Measurements from ENCODE around the gene ARID1B.

Gene ARID1B

GRCh38 chr6:157159348-157159747, 382.2 kb downstream of the ARID1B start:
- peak; percentile 49 for DNase-seq (ENCODE audit: low spot score)

- no peak for DNase-seq (ENCODE audit: low spot score)
Measured at GRCh38 chr6:157161912-157162311, 384.7 kb downstream of the ARID1B start.

- no peak for DNase-seq (ENCODE audit: low spot score)
Measured at GRCh38 chr6:157162766-157163433, 385.7 kb downstream of the ARID1B start.

DNA sequence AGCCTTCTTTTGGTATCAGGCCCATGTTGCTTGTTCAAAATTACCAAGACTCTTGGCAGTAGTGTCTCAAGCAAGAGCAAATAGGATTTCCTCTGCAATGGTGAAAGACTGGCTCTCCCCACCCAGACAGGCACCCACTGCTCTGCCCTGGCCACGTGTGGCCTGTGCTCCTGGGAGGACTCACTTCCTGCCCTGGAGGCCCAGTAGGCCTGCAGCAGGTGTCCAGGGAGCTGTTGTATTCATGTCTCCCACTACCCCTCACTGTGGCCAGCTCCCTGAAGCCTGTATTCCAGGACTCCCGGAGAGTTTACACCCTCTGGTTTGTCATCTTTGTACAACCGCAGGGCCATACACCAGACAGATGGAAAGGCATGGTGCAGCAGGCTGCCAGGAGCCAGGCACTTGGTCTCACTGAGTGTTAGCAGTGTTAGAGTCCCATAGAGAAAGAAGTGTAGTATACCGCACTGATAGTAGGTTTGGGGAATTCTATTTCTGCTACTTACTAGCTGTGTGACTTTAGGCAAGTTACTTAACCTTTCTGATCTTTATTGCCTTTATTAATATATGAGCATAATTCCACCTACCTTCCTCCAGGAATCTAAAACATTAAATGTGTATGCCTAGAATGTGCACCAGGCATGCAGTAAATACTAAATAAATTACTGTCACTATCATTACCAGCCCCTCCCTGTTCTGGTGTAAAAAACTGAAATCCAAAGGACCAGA, 386.4 kb downstream of the ARID1B start:
- DNase-seq (ENCODE audit: low spot score), result no peak

DNA sequence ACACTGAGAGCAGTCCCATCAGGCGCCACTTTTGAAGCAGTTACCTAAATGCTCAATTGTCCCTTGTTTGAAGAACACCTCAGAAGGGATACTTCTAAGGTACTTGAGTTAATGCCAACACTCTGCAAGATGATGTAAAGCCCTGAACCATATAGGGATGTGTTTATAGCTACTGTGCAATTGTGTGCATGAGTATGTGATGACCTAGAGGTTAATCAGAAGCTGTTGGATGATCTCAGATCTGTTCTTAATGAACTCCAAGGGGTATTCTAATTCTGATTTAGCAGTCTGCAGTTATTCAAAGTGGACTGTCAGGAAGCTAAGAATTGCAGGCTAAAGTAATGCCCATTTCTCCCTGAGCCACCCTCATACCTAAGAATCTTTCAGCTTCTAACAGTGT, 387.8 kb downstream of the ARID1B start:
- DNase-seq (ENCODE audit: low spot score), result no peak

DNA sequence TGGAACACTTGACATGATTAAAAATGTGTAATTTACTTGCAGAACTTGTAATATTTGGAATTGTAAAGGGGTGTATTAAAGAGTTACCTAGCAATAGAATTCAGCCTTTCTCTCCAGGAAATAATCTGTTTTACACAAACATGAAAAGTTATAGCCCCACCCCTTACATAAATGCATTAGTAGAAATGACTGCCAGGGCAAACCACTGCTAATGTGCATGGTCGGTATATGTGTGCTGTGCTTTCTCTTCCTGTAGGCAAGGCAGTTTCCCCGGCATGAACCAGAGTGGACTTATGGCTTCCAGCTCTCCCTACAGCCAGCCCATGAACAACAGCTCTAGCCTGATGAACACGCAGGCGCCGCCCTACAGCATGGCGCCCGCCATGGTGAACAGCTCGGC, 389.6 kb downstream of the ARID1B start:
- DNase-seq (ENCODE audit: low spot score), result no peak

DNA sequence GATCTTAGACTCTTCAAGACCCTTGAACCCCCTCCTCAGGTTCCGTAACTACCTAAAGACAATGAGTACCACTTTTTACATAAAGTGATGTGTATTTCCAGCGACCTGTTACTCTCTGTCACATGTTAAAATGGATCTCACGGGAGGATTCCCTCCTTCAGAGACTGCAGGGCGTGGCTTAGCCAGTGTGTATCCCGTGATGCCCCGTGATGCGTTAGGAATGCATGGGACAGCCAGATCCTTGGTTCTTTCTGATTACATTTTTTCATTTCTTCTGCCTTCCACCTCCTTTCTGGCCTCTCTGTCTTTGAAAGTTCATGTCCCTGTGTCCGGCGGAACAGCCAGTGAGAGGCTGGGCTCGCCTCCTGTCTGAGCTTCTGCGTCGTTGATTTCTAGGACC, 390.7 kb downstream of the ARID1B start:
- DNase-seq (ENCODE audit: low spot score), result no peak

- DNase-seq (ENCODE audit: low spot score), result no peak
Measured at GRCh38 chr6:157168471-157168870, 391.3 kb downstream of the ARID1B start.

DNA sequence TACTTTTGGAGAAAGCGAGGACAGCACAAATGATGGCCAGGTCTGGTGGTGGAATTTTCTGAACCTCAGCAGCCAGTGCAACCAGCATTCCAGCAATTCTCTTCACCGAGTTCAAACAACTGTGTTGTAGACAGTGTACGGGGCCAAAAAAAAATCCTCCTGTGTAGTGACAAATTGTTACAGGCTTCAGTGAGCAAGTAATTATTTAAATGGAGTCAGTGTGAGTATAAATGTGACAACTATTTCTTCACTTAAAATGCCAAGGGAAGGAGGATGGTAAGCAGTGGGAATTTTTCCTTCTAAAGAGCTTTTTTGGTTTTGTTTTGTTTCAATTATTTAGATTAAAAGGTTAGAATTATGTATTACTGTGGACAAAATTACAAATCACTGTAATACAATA, 392.0 kb downstream of the ARID1B start:
- no peak for DNase-seq (ENCODE audit: low spot score)

GRCh38 chr6:157169656-157170055, 392.5 kb downstream of the ARID1B start:
- peak; percentile 98 for DNase-seq (ENCODE audit: low spot score)

- no peak for DNase-seq (ENCODE audit: low spot score)
Measured at GRCh38 chr6:157170535-157170934, 393.4 kb downstream of the ARID1B start.

DNA sequence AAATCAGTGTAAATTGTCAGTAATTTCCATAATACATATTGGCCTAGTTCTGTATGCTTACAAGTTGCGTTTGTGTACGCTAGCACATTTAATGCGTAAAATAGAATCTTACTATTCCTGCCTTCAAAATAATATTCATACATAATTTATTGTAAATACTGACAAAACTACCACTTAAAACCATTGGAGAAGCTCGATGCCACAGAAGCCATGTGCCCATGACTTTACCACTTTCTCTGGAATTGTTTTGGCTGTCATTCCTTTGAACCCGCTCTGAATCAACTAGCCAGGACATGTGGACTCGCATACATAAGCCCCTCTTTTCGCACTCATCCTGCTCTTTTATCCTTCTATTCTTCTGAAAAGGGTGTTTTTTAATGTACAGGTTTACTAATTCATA, 394.6 kb downstream of the ARID1B start:
- DNase-seq (ENCODE audit: low spot score), result no peak

DNA sequence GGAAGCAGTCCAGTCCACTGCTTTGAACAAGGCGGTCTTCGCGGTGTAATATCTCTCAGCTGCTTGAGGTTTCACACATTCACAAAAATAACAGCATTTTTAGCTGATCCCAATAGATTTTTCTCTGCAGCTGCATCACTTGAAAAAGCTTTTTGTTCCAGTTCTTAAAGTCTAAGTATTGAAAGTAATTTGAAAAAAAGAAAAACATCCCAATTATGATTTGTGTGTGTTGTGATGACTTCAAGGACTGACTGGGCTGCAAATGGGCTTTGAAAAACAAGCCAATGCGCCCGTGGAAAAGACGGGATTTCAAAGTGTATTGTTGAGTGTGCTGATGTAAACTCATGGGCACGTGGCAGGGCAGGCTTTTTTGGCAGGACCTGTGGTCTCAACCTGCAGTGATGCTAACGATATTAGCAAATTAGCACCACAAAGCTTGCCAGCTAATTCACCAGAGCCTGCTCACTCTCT, 395.1 kb downstream of the ARID1B start:
- DNase-seq (ENCODE audit: low spot score), result peak; percentile 74

GRCh38 chr6:157172830-157173536, 395.8 kb downstream of the ARID1B start:
- no peak for DNase-seq (ENCODE audit: low spot score)

- DNase-seq (ENCODE audit: low spot score), result no peak
Measured at GRCh38 chr6:157173776-157174175, 396.6 kb downstream of the ARID1B start.

DNA sequence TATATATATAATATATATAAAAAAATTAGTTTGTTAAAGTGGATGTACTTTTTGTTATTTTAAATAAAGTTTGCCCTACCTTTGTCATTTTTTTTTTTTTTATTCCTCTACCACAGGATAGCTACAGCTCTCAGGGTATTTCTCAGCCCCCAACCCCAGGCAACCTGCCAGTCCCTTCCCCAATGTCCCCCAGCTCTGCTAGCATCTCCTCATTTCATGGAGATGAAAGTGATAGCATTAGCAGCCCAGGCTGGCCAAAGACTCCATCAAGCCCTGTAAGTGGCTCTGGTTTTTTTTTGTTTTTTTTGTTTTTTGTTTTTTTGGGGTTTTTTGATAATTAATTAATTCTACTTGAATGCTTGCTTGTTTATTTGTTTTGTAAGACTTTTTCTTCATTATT, 397.6 kb downstream of the ARID1B start:
- DNase-seq (ENCODE audit: low spot score), result no peak

DNA sequence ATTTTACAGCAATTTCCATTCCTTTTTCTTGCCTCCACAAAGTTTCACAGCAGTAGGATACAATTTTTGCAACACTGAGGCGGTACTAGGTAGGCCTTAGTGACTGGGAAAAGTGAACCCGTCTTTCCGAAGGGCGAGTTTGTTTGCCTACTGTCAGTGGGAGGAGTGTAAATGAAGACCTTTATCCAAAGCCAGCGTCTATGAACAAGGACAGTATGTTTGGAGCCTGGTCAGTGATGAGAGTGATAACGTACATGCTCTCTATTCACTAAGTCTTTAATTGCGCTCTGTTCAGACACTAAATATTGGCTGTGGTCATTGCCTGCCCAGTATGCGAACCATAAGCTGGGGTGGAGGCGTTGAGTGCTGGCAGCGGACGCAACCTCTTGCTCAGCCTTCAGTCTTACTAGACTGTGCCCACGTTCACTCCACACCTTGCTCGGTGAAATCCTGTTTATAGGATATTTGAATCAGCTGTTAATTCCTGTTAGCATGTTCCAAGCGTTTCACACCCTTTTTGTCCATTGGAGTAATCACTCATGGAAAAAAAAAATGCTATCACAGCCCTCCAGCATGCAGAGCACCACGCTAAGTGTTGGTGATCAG, 400.7 kb downstream of the ARID1B start:
- no peak for DNase-seq (ENCODE audit: low spot score)

- DNase-seq (ENCODE audit: low spot score), result no peak
Measured at GRCh38 chr6:157181649-157182048, 404.5 kb downstream of the ARID1B start.

DNA sequence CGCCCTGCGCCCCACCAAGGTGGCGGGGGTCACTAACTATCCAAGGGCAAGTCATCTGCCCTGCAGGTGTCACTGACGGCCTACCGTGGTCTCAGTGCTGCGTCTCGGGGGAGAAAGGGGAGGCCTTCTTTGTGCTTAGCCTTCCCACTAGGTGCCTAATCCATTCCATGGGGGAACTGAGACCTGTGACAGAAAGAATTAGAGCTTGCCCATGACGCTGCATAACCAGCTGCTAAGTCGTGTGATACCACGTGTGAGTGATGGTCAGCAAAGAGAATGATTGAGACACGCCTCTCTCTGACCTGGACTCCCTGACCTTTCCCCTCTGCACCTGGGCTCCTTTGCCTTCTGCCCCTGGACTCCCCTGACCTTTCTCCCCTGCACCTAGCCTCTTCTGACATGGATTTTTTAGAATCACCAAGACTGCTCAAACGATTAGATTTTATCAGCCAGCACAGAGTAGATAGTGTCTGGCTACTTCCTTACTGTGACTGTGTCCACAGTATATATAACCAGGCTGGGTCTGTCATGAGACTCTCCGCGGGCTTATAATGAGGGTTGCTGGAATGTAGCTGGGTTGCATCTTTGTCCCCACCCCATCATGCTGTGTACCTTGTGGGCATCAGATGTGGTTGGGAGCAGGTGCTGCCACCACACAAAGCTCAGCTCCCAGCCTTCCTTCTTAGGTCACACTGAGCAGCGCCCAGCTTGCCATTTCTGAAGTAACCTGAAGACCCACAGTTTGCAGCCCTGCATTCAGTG, 405.5 kb downstream of the ARID1B start:
- DNase-seq (ENCODE audit: low spot score), result no peak

DNA sequence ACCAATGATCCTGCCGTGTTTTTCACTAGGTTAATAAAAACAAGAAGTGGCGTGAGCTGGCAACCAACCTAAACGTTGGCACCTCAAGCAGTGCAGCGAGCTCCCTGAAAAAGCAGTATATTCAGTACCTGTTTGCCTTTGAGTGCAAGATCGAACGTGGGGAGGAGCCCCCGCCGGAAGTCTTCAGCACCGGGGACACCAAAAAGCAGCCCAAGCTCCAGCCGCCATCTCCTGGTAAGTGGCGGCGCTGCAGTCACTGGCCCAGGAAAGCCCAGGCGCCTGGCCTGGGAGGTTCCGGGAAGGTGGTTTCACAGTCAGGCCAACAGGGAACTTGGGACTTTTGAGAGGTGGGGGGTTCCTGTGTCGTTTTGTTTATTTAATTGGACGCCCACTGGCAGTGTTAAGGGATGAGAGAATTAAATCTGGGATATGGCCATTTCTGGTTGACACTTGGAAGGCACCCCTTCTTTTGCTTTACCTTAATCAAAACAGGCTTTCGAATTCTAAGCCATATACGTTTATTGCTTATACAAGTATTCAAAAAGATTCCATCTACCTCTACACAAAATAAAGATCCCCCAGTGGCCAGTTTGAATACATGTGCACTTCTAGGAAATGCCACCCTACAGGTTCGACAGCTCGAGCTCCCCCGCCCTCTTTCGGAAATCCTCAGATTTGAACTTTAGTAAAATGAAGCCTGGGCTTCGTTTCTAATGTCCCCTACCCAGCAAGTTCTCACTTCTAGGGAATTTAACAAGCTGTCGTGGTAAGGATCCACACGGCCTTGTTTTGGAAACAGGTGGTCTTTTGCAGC, 407.2 kb downstream of the ARID1B start:
- peak; percentile 76 for DNase-seq (ENCODE audit: low spot score)

DNA sequence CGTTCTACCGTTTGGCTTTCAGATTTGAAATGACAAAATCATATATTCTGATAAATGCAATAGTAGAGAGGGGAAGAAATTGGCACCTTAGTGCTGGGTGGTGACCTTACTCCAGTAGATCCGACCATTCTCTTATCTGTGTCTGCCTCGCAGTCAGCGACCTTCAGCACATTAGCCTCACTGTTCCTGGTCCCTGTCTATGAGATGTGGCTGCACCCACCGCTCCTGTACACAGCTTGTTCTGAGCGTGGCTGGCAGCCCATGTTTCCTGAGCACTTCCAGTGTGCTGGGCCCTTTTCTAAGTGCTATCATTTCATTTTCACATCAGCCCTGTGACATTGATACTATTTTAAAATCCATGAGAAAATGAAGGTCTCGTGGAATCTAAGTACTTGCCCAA, 408.0 kb downstream of the ARID1B start:
- no peak for DNase-seq (ENCODE audit: low spot score)

All from cerebellar cortex (tissue), 1 donor.